Measurements from ENCODE around the gene PSORS1C2.
"Not testable (repeated sequence)": the region's sequence is repeated elsewhere in the genome, so short reads cannot be mapped to it uniquely, and the experiment has no call there.

Gene PSORS1C2

GRCh38 chr6:31169123-31169857 is 30.4 kb upstream of the PSORS1C2 start:
- intact Hi-C loops (cut with DNase I; ENCODE audit: low total_unique reads), result no loop called here
- Histone ChIP-seq H3K27me3 (no peaks in the 10 kb centered on the region), H3K4me1 (no peaks in the 10 kb centered on the region), H3K36me3 (no peaks in the 10 kb centered on the region), H3K4me3 (no peak overlapping the region), H3K27ac (no peak overlapping the region), H3K9me3 (no peaks in the 10 kb centered on the region)
- TF ChIP-seq CTCF (IDR thresholded peaks at IDR 0.05), result no peak
- no peak for DNase-seq

- Histone ChIP-seq H3K36me3 (no peaks in the 10 kb centered on the region), H3K4me3 (no peak overlapping the region), H3K4me1 (no peaks in the 10 kb centered on the region), H3K27me3 (no peaks in the 10 kb centered on the region), H3K9me3 (no peaks in the 10 kb centered on the region), H3K27ac (no peak overlapping the region)
- TF ChIP-seq CTCF (IDR thresholded peaks at IDR 0.05), result no peak
- intact Hi-C loops (cut with DNase I; ENCODE audit: low total_unique reads), result no loop called here
- DNase-seq, result no peak
Observed at GRCh38 chr6:31168606-31169005, 29.7 kb upstream of the PSORS1C2 start.

GRCh38 chr6:31165986-31166385 is 27.1 kb upstream of the PSORS1C2 start:
- H3K4me3 ChIP-seq, result no peak overlapping the region
- H3K27me3 ChIP-seq, result no peaks in the 10 kb centered on the region
- no peak for DNase-seq
- no peak for TF ChIP-seq CTCF (IDR thresholded peaks at IDR 0.05)
- H3K36me3 ChIP-seq, result peaks cover 0 to 15% (median 0%) of the 10 kb centered on the region in 3 donors
- H3K27ac ChIP-seq, result no peak overlapping the region
- H3K9me3 ChIP-seq, result no peaks in the 10 kb centered on the region
- no peaks in the 10 kb centered on the region for H3K4me1 ChIP-seq
- intact Hi-C loops (cut with DNase I; ENCODE audit: low total_unique reads), result no loop called here

GRCh38 chr6:31165064-31165832 is 26.4 kb upstream of the PSORS1C2 start:
- intact Hi-C loops (cut with DNase I; ENCODE audit: low total_unique reads); H3K4me1 ChIP-seq; DNase-seq: not testable (repeated sequence)

GRCh38 chr6:31164475-31165063 is 25.7 kb upstream of the PSORS1C2 start:
- H3K4me3 ChIP-seq; H3K9me3 ChIP-seq; H3K27ac ChIP-seq; H3K4me1 ChIP-seq; intact Hi-C loops (cut with DNase I; ENCODE audit: low total_unique reads); DNase-seq; H3K27me3 ChIP-seq: not testable (repeated sequence)
- peaks cover 0 to 15% (median 0%) of the 10 kb centered on the region in 3 donors for H3K36me3 ChIP-seq

More at GRCh38 chr6:31165064-31165832, 26.4 kb upstream of the PSORS1C2 start:
- not testable (repeated sequence) for H3K27ac ChIP-seq, H3K9me3 ChIP-seq, H3K27me3 ChIP-seq, H3K4me3 ChIP-seq
- H3K36me3 ChIP-seq, result peaks cover 0 to 15% (median 0%) of the 10 kb centered on the region in 3 donors

- H3K4me1 ChIP-seq, result peaks cover 0 to 10% (median 8%) of the 10 kb centered on the region in 4 donors
- no peak overlapping the region for H3K27ac ChIP-seq
- no peak for TF ChIP-seq CTCF (IDR thresholded peaks at IDR 0.05)
- intact Hi-C loops (cut with DNase I; ENCODE audit: low total_unique reads), result no loop called here
- H3K36me3 ChIP-seq, result peaks cover 0 to 15% (median 0%) of the 10 kb centered on the region in 3 donors
- no peaks in the 10 kb centered on the region for H3K27me3 ChIP-seq
- DNase-seq, result no peak
- H3K9me3 ChIP-seq, result no peaks in the 10 kb centered on the region
- H3K4me3 ChIP-seq, result no peak overlapping the region
Observed at GRCh38 chr6:31163922-31164321, 25.1 kb upstream of the PSORS1C2 start.

Data from tibial artery (tissue), 4 donors.